WTC11 (cell line): ENCODE measurements around the gene PRUNE2. TPM values are rescaled to one million over a fixed set of nuclear protein-coding genes. Genes with fewer than 3 reads are reported as not detected.
A peak's percentile ranks its signal among the peaks of the same experiment; 100 is the strongest.

Source experiments
- ATAC-seq: fragments of 200-7000 bp; cut with Tn5 transposase; 2 replicates; pipeline ENCODE4 v1.10.0; 2021; ENCODE audit warnings: mild to moderate bottlenecking, moderate library complexity
- CTCF ChIA-PET: fragments of 300-600 bp; sonication (Branson Sonifier 250); formaldehyde crosslinking; loops from one replicate; lab custom pipeline; 2021; ENCODE audit warnings: antibody characterized with exemption; lab: Charles Lee
- POLR2A ChIA-PET: fragments of 350-600 bp; sonication (Branson Sonifier 250); formaldehyde crosslinking; loops from one replicate; lab custom pipeline; 2021; ENCODE audit warnings: antibody characterized with exemption; lab: Charles Lee
- DNase-seq: peaks from one replicate; pipeline ENCODE4 v3.0.0; 2021; ENCODE audit warnings: low spot score
- H3K27ac Mint-ChIP-seq: 2 replicates; pipeline ENCODE4 v1.8.0; 2021; ENCODE audit warnings: mixed read lengths
- H3K27me3 Mint-ChIP-seq: 2 replicates; pipeline ENCODE4 v1.8.0; 2021; ENCODE audit warnings: low read depth, mild to moderate bottlenecking, moderate library complexity, mixed read lengths
- H3K36me3 Mint-ChIP-seq: 2 replicates; pipeline ENCODE4 v1.8.0; 2021; ENCODE audit warnings: mixed read lengths
- H3K4me1 Mint-ChIP-seq: 2 replicates; pipeline ENCODE4 v1.8.0; 2022; ENCODE audit warnings: mixed read lengths
- H3K4me3 Mint-ChIP-seq: 2 replicates; pipeline ENCODE4 v1.8.0; 2021; ENCODE audit warnings: mild to moderate bottlenecking, moderate library complexity, mixed read lengths
- H3K9me3 Mint-ChIP-seq: 2 replicates; pipeline ENCODE4 v1.8.0; 2021; ENCODE audit warnings: mixed read lengths
- ARID4B ChIP-seq: sonication (generic); formaldehyde crosslinking; IDR thresholded peaks from 2 replicates; pipeline ENCODE4 v1.8.0; 2023; ENCODE audit warnings: missing genetic modification reagents, mild to moderate bottlenecking, borderline replicate concordance
- ATF1 ChIP-seq: sonication (generic); formaldehyde crosslinking; IDR thresholded peaks from 2 replicates; pipeline ENCODE4 v1.8.1; 2023; ENCODE audit warnings: mild to moderate bottlenecking, moderate library complexity, missing genetic modification reagents
- ATF2 ChIP-seq: sonication (generic); formaldehyde crosslinking; IDR thresholded peaks from 2 replicates; pipeline ENCODE4 v1.8.1; 2022; ENCODE audit warnings: low read depth, missing genetic modification reagents, borderline replicate concordance
- ATF3 ChIP-seq: sonication (generic); formaldehyde crosslinking; conservative IDR thresholded peaks from 2 replicates; pipeline ENCODE4 v1.8.1; 2022; ENCODE audit warnings: mild to moderate bottlenecking, missing genetic modification reagents
- CBFB ChIP-seq: sonication (generic); formaldehyde crosslinking; IDR thresholded peaks from 2 replicates; pipeline ENCODE4 v1.8.1; 2022; ENCODE audit warnings: mild to moderate bottlenecking, low read depth, missing genetic modification reagents
- CREM ChIP-seq: sonication (generic); formaldehyde crosslinking; IDR thresholded peaks from 2 replicates; pipeline ENCODE4 v1.8.1; 2022; ENCODE audit warnings: mild to moderate bottlenecking, missing genetic modification reagents, moderate library complexity
- EMX1 ChIP-seq: fragments of 250-450 bp; sonication (Bioruptor Pico); IDR thresholded peaks from 2 replicates; pipeline ENCODE4 v1.8.0; 2021; ENCODE audit warnings: mild to moderate bottlenecking
- ESRRA ChIP-seq: sonication (generic); formaldehyde crosslinking; IDR thresholded peaks from 2 replicates; pipeline ENCODE4 v1.8.1; 2022; ENCODE audit warnings: mild to moderate bottlenecking, missing genetic modification reagents, borderline replicate concordance
- ETV6 ChIP-seq: sonication (generic); formaldehyde crosslinking; IDR thresholded peaks from 2 replicates; pipeline ENCODE4 v1.8.1; 2022; ENCODE audit warnings: mild to moderate bottlenecking, missing genetic modification reagents
- FOXJ3 ChIP-seq: sonication (generic); formaldehyde crosslinking; IDR thresholded peaks from 2 replicates; pipeline ENCODE4 v1.9.0; 2021; ENCODE audit warnings: missing genetic modification reagents, mild to moderate bottlenecking, borderline replicate concordance
- FOXP4 ChIP-seq: sonication (generic); formaldehyde crosslinking; IDR thresholded peaks from 2 replicates; pipeline ENCODE4 v1.8.0; 2022; ENCODE audit warnings: mild to moderate bottlenecking, missing genetic modification reagents
- GTF2I ChIP-seq: fragments of 250-450 bp; sonication (Bioruptor Pico); conservative IDR thresholded peaks from 2 replicates; pipeline ENCODE4 v1.4.0; 2021; ENCODE audit warnings: mild to moderate bottlenecking
- HMGA2 ChIP-seq: fragments of 250-450 bp; sonication (Bioruptor Pico); IDR thresholded peaks from 2 replicates; pipeline ENCODE4 v1.4.0; 2021; ENCODE audit warnings: mild to moderate bottlenecking, moderate library complexity
- NFYB ChIP-seq: sonication (generic); formaldehyde crosslinking; conservative IDR thresholded peaks from 2 replicates; pipeline ENCODE4 v1.8.0; 2022; ENCODE audit warnings: low read depth, missing genetic modification reagents
- PRDM15 ChIP-seq: sonication (generic); formaldehyde crosslinking; IDR thresholded peaks from 2 replicates; pipeline ENCODE4 v1.8.0; 2022; ENCODE audit warnings: missing genetic modification reagents
- SMAD4 ChIP-seq: sonication (generic); formaldehyde crosslinking; IDR thresholded peaks from 2 replicates; pipeline ENCODE4 v1.8.0; 2022; ENCODE audit warnings: mild to moderate bottlenecking, missing genetic modification reagents
- TEAD1 ChIP-seq: sonication (generic); formaldehyde crosslinking; IDR thresholded peaks from 2 replicates; pipeline ENCODE4 v1.8.0; 2022; ENCODE audit warnings: mild to moderate bottlenecking, missing genetic modification reagents
- USF1 ChIP-seq: sonication (generic); formaldehyde crosslinking; IDR thresholded peaks from 2 replicates; pipeline ENCODE4 v1.8.0; 2022; ENCODE audit warnings: mild to moderate bottlenecking, missing genetic modification reagents
- ZBTB21 ChIP-seq: sonication (generic); formaldehyde crosslinking; IDR thresholded peaks from 2 replicates; pipeline ENCODE4 v1.8.1; 2023; ENCODE audit warnings: mild to moderate bottlenecking, missing genetic modification reagents, borderline replicate concordance
- ZNF121 ChIP-seq: sonication (generic); formaldehyde crosslinking; IDR thresholded peaks from 2 replicates; pipeline ENCODE4 v1.8.0; 2023; ENCODE audit warnings: missing genetic modification reagents
- ZNF281 ChIP-seq: sonication (generic); formaldehyde crosslinking; IDR thresholded peaks from 2 replicates; pipeline ENCODE4 v1.8.0; 2023; ENCODE audit warnings: mild to moderate bottlenecking, missing genetic modification reagents
- total RNA-seq: library from RNA; stranded (reverse); gene quantifications from 3 replicates; pipeline ENCODE4 v1.2.3, GENCODE V29; 2021

Gene PRUNE2
- total RNA-seq, 1 experiment from 2014 or later, result 13.1 TPM

- Mint-ChIP-seq H3K4me1 (peaks cover 29% of the 10 kb centered on the region), H3K9me3 (no peaks in the 10 kb centered on the region), H3K4me3 (no peak overlapping the region), H3K36me3 (no peaks in the 10 kb centered on the region), H3K27me3 (no peaks in the 10 kb centered on the region), H3K27ac (no peak overlapping the region)
- DNase-seq (no peak), ATAC-seq (peak; percentile 79)
- TF ChIP-seq ETV6 (CRISPR knock-in tag), result no peak
- TF ChIP-seq ESRRA, result no peak
- TF ChIP-seq PRDM15, result no peak
- no peak for TF ChIP-seq TEAD1 (CRISPR knock-in tag)
- no peak for TF ChIP-seq CBFB (CRISPR knock-in tag)
- TF ChIP-seq FOXP4 (CRISPR knock-in tag), result no peak
- no peak for TF ChIP-seq SMAD4 (CRISPR knock-in tag)
- no peak for TF ChIP-seq EMX1 (CRISPR knock-in tag)
- no peak for TF ChIP-seq GTF2I (CRISPR knock-in tag)
- TF ChIP-seq ATF1, result no peak
- ChIA-PET POLR2A (no interaction called here), CTCF (interaction anchor here (1.1 to 1.8 kb wide), 3 partner anchors 46 to 194 kb away, joined by 3 to 10 read pairs (median 6); no protein-coding TSS in a partner anchor)
Observed at GRCh38 chr9:76803083-76803482, 102.8 kb downstream of the PRUNE2 start.

- ChIA-PET CTCF (interaction anchor here (1.0 kb wide), 1 partner anchor 198 kb away, joined by 3 read pairs; no protein-coding TSS in a partner anchor), POLR2A (no interaction called here)
- Mint-ChIP-seq H3K27ac (no peak overlapping the region), H3K36me3 (no peaks in the 10 kb centered on the region), H3K4me1 (peaks cover 29% of the 10 kb centered on the region), H3K27me3 (no peaks in the 10 kb centered on the region), H3K9me3 (no peaks in the 10 kb centered on the region), H3K4me3 (no peak overlapping the region)
- no peak for ATAC-seq
- no peak for DNase-seq
- TF ChIP-seq ZNF281, result no peak
- no peak for TF ChIP-seq HMGA2 (CRISPR knock-in tag)
- no peak for TF ChIP-seq FOXJ3
- TF ChIP-seq ATF3 (CRISPR knock-in tag), result no peak
- no peak for TF ChIP-seq USF1 (CRISPR knock-in tag)
- no peak for TF ChIP-seq ZNF121 (CRISPR knock-in tag)
- no peak for TF ChIP-seq ATF1
- TF ChIP-seq ARID4B (CRISPR knock-in tag), result no peak
- no peak for TF ChIP-seq CREM (CRISPR knock-in tag)
- TF ChIP-seq NFYB (CRISPR knock-in tag), result no peak
- no peak for TF ChIP-seq ZBTB21 (CRISPR knock-in tag)
- no peak for TF ChIP-seq ATF2 (CRISPR knock-in tag)
Observed at GRCh38 chr9:76800901-76801300, 105.0 kb downstream of the PRUNE2 start.
